Astrocyte of the spinal cord (primary cell): Measurements from ENCODE around the gene GLB1L2.

Experiments
- DNase-seq: peaks from one replicate; pipeline ENCODE4 v3.0.0; 2011; ENCODE audit warnings: low read depth, low spot score
- H3K4me3 ChIP-seq: 2 replicates; pipeline ENCODE4 v1.5.1; 2011; ENCODE audit warnings: low read depth, mild to moderate bottlenecking, low read length, moderate library complexity
- CTCF ChIP-seq: IDR thresholded peaks from 2 replicates; pipeline ENCODE4 v1.5.1; 2012; ENCODE audit warnings: low read depth, mild to moderate bottlenecking, low read length, inconsistent platforms
- in situ Hi-C: cut with HindIII; loops from 2 replicates; pipeline ENCODE4 v1.10.0; 2017; ENCODE audit warnings: low sequenced_read_pairs

Gene GLB1L2

GRCh38 chr11:134398644-134399292 lies 67.0 kb downstream of the GLB1L2 start:
- in situ Hi-C loops: no loop called here
- H3K4me3 ChIP-seq: no peak overlapping the region
- no peak for TF ChIP-seq CTCF
- no peak for DNase-seq

GRCh38 chr11:134399293-134399654 lies 67.5 kb downstream of the GLB1L2 start:
- TF ChIP-seq CTCF: no peak
- no peak for DNase-seq
- in situ Hi-C loops: no loop called here
- H3K4me3 ChIP-seq: no peak overlapping the region

GRCh38 chr11:134399996-134400395 lies 68.2 kb downstream of the GLB1L2 start:
- in situ Hi-C loops: no loop called here
- no peak for TF ChIP-seq CTCF
- no peak overlapping the region for H3K4me3 ChIP-seq
- DNase-seq: no peak

- in situ Hi-C loops: no loop called here
- TF ChIP-seq CTCF: no peak
- DNase-seq: no peak
- H3K4me3 ChIP-seq: no peak overlapping the region
These were observed 70.3 kb downstream of the GLB1L2 start for GRCh38 chr11:134401825-134402809.

- in situ Hi-C loops: no loop called here
- TF ChIP-seq CTCF: no peak
- no peak overlapping the region for H3K4me3 ChIP-seq
- no peak for DNase-seq
These were observed 71.1 kb downstream of the GLB1L2 start for GRCh38 chr11:134402910-134403309.

- no peak for TF ChIP-seq CTCF
- in situ Hi-C loops: no loop called here
- no peak overlapping the region for H3K4me3 ChIP-seq
- no peak for DNase-seq
These were observed 73.0 kb downstream of the GLB1L2 start for GRCh38 chr11:134404575-134405341.
